AG09309 (cell line): ENCODE results near the gene ATF1.
A peak's percentile ranks its signal among the peaks of the same experiment; 100 is the strongest.
"Not testable (repeated sequence)": the region's sequence is repeated elsewhere in the genome, so short reads cannot be mapped to it uniquely, and the experiment has no call there.

Experiments used
- DNase-seq: peaks from one replicate; pipeline ENCODE4 v3.0.0-alpha.2; 2010; ENCODE audit warnings: low read depth
- H3K4me3 ChIP-seq: 2 replicates; pipeline ENCODE4 v1.5.1; 2011; ENCODE audit warnings: mild to moderate bottlenecking, low read depth, low read length, moderate library complexity; ENCODE audit not compliant: control insufficient read depth
- CTCF ChIP-seq: IDR thresholded peaks from 2 replicates; pipeline ENCODE4 v1.5.1; 2011; ENCODE audit warnings: mild to moderate bottlenecking, low read depth, low read length, inconsistent platforms; ENCODE audit not compliant: insufficient read depth, control insufficient read depth; ENCODE audit errors: missing control alignments

ATF1 gene

DNA sequence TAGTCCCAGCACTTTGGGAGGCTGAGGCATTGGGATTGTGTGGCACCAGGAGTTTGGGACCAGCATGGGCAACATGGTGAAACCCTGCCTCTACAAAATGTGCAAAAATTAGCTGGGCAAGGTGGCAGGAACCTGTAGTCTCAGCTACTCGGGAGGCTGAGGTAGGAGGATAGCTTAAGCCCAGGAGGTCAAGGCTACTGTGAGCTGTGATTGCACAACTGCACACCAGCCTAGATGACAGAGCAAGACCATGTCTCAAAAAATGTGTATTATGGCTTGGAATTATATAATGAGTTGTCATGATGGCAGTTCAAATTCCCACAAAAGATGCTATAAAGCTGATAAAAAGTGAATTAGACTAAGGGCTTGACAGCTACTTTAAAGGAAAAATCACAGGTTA lies 58.2 kb downstream of the ATF1 start:
- DNase-seq = no peak
- H3K4me3 ChIP-seq = no peak overlapping the region
- no peak for TF ChIP-seq CTCF

DNA sequence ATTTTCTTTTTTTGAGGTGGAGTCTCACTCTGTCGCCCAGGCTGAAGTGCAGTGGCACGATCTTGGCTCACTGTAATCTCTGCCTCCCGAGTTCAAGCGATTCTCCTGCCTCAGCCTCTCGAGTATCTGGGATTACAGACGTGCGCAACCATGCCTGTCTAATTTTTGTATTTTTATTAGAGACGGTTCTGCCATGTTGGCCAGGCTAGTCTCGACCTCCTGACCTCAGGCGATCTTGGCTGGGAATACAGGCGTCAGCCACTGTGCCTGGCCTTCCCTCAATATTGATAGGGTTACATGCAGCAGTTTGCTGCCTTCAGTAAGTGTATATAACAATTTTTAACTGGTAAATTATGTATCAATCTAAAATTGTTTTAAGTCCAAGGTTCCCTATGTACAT lies 59.8 kb downstream of the ATF1 start:
- not testable (repeated sequence) for DNase-seq, H3K4me3 ChIP-seq

- no peak for DNase-seq
- no peak for TF ChIP-seq CTCF
- no peak overlapping the region for H3K4me3 ChIP-seq
Measured at GRCh38 chr12:50824914-50825313, 61.0 kb downstream of the ATF1 start.

DNA sequence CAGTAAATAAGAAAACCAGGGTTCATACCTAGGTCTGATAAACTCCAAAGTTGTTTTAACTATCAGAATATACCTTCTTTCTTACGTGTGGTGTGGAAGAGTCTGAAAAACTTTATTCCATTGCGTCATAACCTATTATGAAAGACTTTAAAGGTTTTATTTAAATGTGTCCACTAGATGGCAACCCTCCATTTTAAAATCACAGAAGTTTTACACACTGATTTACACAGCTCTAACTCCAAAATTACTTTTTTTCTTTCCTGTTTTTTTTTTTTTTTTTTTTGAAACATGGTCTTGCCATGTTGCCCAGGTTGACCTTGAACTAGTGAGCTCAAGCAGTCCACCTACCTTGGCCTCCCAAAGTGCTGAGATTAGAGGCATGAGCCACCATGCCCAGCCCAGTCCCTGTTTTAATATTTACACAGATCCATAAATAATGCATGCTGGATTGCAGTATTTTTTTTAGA lies 61.5 kb downstream of the ATF1 start:
- TF ChIP-seq CTCF = peak; percentile 13
- H3K4me3 ChIP-seq = no peak overlapping the region
- DNase-seq = peak; percentile 61

GRCh38 chr12:50828121-50828520 lies 64.2 kb downstream of the ATF1 start:
- TF ChIP-seq CTCF = no peak
- H3K4me3 ChIP-seq = no peak overlapping the region
- DNase-seq = no peak

DNA sequence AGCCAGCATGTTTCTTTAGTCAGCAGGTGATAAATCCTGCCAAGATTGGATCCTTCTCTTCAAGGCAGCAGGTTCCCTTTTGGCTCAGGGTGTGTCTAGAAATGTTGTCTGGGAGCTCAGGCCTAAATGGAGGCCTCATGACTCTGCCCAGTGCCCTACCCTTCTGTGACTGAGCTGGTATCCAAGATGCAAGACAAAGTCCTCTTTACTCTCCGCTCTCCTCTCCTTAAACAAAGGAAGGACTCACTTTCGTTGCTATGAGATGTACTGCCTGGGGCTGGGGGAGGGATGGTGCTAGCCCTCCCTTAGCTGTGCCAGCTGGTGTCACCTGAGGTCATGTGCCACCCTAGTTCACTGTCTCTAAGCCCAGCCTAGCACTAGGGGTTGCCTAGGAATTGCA lies 65.0 kb downstream of the ATF1 start:
- no peak for TF ChIP-seq CTCF
- H3K4me3 ChIP-seq = no peak overlapping the region
- DNase-seq = no peak

GRCh38 chr12:50833801-50834200 lies 69.9 kb downstream of the ATF1 start:
- DNase-seq, H3K4me3 ChIP-seq: not testable (repeated sequence)

DNA sequence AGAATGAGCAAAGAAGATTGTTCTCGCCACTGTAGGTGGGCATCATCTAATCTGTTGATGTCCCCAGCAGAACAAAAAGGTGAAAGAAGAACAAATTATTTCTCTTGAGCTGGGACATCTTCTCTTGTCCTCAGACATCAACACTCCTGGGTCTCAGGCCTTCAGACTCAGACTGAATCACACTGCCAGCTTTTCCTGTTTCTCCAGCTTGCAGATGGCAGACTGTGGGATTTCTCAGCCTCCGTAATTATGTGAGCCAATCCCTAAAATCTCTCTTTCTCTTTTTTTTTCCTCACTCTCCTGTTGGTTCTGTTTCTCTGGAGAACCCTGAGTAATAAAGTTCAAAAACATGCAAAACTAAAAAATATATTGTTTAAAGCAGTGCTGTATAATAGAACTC lies 75.1 kb downstream of the ATF1 start:
- TF ChIP-seq CTCF = no peak
- DNase-seq = no peak
- no peak overlapping the region for H3K4me3 ChIP-seq
